NB4 (cell line): ENCODE data around the gene CFAP97D2.

ENCODE experiments used
- CTCF ChIP-seq: IDR thresholded peaks from one replicate; pipeline ENCODE4 v1.5.1; 2012; ENCODE audit warnings: low read depth, low read length
- POLR2A ChIP-seq: IDR thresholded peaks from 2 replicates; pipeline ENCODE4 v1.6.1; 2011; ENCODE audit warnings: mild to moderate bottlenecking; ENCODE audit not compliant: insufficient read length; ENCODE audit errors: extremely low read depth
- TF ChIP-seq, protein P1 (sequence below): IDR thresholded peaks from 2 replicates; pipeline ENCODE4 v1.6.1; 2011; ENCODE audit warnings: low read depth, low read length

DNA sequence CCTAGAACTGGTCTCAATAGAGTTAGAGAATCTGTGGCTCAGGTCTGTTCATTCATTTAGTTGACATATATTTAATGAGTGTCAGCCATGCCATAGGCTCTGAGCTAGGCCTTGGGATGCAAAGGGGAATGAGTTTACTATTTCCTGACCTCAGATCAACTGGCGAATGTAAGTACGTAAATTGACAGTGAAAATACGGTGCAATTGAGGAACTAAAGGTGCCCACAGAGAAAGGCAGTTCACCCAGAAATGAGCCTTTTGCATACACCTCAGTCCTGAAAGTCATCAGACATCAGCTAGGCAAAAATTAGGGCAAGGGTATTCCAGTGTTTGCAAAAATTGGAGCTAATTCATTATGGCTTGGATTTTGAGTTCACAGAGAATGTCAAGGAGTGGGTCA is 81.8 kb downstream of the CFAP97D2 start:
- no peak for TF ChIP-seq CTCF
- TF ChIP-seq POLR2A = no peak
- TF ChIP-seq, protein P1, sequence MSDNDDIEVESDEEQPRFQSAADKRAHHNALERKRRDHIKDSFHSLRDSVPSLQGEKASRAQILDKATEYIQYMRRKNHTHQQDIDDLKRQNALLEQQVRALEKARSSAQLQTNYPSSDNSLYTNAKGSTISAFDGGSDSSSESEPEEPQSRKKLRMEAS = no peak
